Mammary epithelial cell (primary cell): Measurements from ENCODE around the gene RSPH9.

Source experiments
- CTCF ChIP-seq, 2 donors: IDR thresholded peaks in 1 of 2; conservative IDR thresholded peaks in 1 of 2; 2 replicates each; pipeline ENCODE4 v1.5.1; 2011 to 2012; ENCODE audit warnings: inconsistent platforms in 2 of 2, low read length in 2 of 2, mild to moderate bottlenecking in 2 of 2, control low read depth in 1 of 2, low read depth in 1 of 2; ENCODE audit not compliant: insufficient read depth in 1 of 2; ENCODE audit errors: extremely low read depth in 1 of 2
- EZH2 ChIP-seq: IDR thresholded peaks from 2 replicates; pipeline ENCODE4 v1.6.1; 2012; ENCODE audit warnings: low read length, inconsistent platforms, borderline replicate concordance

- TF ChIP-seq CTCF (conservative IDR thresholded peaks at IDR 0.05 in 1 of 2, IDR thresholded peaks at IDR 0.05 in 1 of 2; ENCODE audit: extremely low read depth in 1 of 2, insufficient read depth in 1 of 2, low read depth in 1 of 2, low read length in 2 of 2) (no peak), EZH2 (no peak)
These were observed 15.7 kb upstream of the RSPH9 start, which contains the start of gene GTPBP2 for GRCh38 chr6:43629104-43629504.
